Measurements from ENCODE around the gene OR4D11. TPM values are rescaled to one million over a fixed set of nuclear protein-coding genes. Genes with fewer than 3 reads are reported as not detected.

The OR4D11 gene
- total and polyA plus RNA-seq, 2 of the 13 experiments (the other 11 are each of a cell fraction or from before 2014, with no cell fraction given) = not detected

DNA sequence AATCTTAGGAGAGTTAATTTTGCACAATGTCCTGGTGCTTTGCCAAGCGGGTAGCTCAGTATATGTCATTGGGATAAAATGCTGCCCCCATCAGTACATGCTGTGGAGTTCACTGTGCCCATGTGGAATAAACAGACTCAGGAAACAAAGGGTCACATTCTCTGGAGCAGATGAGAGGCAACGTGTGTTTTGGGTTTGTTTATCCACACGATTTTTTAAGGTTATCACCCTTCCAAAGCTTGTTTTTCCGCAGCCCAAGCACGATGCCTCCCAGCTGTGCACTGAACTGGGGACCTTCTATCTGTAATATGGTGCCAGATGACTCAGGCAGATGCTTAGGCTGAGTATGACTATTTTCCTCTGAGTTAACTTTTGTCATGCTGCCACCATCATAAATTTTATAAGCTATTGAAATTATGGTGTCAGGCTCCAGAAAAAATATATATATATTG lies 40.2 kb upstream of the OR4D11 start (continued):
- TF ChIP-seq, protein P1, sequence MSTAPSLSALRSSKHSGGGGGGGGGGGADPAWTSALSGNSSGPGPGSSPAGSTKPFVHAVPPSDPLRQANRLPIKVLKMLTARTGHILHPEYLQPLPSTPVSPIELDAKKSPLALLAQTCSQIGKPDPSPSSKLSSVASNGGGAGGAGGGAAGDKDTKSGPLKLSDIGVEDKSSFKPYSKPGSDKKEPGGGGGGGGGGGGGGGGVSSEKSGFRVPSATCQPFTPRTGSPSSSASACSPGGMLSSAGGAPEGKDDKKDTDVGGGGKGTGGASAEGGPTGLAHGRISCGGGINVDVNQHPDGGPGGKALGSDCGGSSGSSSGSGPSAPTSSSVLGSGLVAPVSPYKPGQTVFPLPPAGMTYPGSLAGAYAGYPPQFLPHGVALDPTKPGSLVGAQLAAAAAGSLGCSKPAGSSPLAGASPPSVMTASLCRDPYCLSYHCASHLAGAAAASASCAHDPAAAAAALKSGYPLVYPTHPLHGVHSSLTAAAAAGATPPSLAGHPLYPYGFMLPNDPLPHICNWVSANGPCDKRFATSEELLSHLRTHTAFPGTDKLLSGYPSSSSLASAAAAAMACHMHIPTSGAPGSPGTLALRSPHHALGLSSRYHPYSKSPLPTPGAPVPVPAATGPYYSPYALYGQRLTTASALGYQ (CRISPR knock-in tag; IDR thresholded peaks at IDR 0.05) = no peak
- no peak for TF ChIP-seq ZNF33A (CRISPR knock-in tag; IDR thresholded peaks at IDR 0.05; ENCODE audit: borderline replicate concordance)
- TF ChIP-seq ZNF232 (CRISPR knock-in tag; IDR thresholded peaks at IDR 0.05; ENCODE audit: borderline replicate concordance) = no peak
- TF ChIP-seq ZNF792 (CRISPR knock-in tag; IDR thresholded peaks at IDR 0.05) = no peak
- no peak for TF ChIP-seq ZNF121 (CRISPR knock-in tag; IDR thresholded peaks at IDR 0.05)
- TF ChIP-seq MAFK (conservative IDR thresholded peaks at IDR 0.05 in 1 of 2, IDR thresholded peaks at IDR 0.05 in 1 of 2; ENCODE audit: low read length in 2 of 2) = no peak
- TF ChIP-seq ZNF329 (CRISPR knock-in tag; IDR thresholded peaks at IDR 0.05; ENCODE audit: low read depth) = no peak
- TF ChIP-seq ZNF34 (CRISPR knock-in tag; IDR thresholded peaks at IDR 0.05; ENCODE audit: borderline replicate concordance) = no peak
- TF ChIP-seq, protein P2, sequence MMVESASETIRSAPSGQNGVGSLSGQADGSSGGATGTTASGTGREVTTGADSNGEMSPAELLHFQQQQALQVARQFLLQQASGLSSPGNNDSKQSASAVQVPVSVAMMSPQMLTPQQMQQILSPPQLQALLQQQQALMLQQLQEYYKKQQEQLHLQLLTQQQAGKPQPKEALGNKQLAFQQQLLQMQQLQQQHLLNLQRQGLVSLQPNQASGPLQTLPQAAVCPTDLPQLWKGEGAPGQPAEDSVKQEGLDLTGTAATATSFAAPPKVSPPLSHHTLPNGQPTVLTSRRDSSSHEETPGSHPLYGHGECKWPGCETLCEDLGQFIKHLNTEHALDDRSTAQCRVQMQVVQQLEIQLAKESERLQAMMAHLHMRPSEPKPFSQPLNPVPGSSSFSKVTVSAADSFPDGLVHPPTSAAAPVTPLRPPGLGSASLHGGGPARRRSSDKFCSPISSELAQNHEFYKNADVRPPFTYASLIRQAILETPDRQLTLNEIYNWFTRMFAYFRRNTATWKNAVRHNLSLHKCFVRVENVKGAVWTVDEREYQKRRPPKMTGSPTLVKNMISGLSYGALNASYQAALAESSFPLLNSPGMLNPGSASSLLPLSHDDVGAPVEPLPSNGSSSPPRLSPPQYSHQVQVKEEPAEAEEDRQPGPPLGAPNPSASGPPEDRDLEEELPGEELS (CRISPR knock-in tag; IDR thresholded peaks at IDR 0.05) = no peak

DNA sequence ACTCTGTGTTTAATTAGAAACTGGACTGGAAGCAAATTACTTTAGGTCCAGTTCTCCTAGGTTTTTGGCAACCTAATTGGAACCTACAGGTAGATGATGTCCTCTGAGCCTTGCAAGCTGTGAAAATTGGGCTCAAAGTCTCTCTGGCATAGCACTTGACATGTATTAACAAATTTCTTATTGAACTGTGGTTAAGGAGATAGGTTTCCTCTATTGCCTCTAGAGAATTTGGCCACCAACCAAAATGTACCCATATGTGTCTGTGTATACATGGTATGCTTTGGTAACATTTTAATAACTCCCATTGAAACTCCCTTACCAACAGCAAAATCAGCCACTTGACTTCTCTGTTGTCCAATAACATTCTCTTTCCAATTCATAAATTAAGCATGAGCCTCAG lies 30.4 kb upstream of the OR4D11 start, which contains the start of gene OR4D10:
Gene OR4D10 (plus strand): TSS at position 301 of the 400 bp plus-strand sequence. CDS start 4,115 bp downstream, outside the sequence.
- H3K36me3 ChIP-seq (replicated peaks in 1 of 2; ENCODE audit: control insufficient read depth in 1 of 2, insufficient read depth in 2 of 2, low read length in 2 of 2) = no peaks in the 10 kb centered on the region
- no peaks in the 10 kb centered on the region for H3K4me1 ChIP-seq (ENCODE audit: insufficient read depth, low read length)
- no peak for ATAC-seq
- H3K27me3 ChIP-seq (ENCODE audit: control insufficient read depth in 1 of 2, insufficient read depth in 2 of 2, low read length in 2 of 2) = no peaks in the 10 kb centered on the region
- no peak within 1 kb of the TSS for H3K4me3 ChIP-seq (replicated peaks in 1 of 3; ENCODE audit: insufficient read depth in 1 of 3, low read depth in 2 of 3, low read length in 3 of 3)
- no TSS peak for BruUV-seq (replicated peaks)
- H2AFZ ChIP-seq (ENCODE audit: low read length) = no peak within 1 kb of the TSS
- H3K9ac ChIP-seq (ENCODE audit: insufficient read depth, low read depth, low read length) = no peak within 1 kb of the TSS
- in situ Hi-C loops (cut with HindIII; ENCODE audit: extremely low pct_ligation_motif_present, low pct_unique_long_range_greater_than_20kb) = no loop called here
- no peaks in the 10 kb centered on the region for H4K20me1 ChIP-seq (ENCODE audit: insufficient read depth, low read length)
- intact Hi-C loops (cut with micrococcal nuclease; ENCODE audit: unreplicated experiment) = no loop called here
- H3K27ac ChIP-seq (ENCODE audit: extremely low read length, insufficient read depth, low read length) = no peak within 1 kb of the TSS
- H3K79me2 ChIP-seq (ENCODE audit: insufficient read depth, low read length) = no peaks in the 10 kb centered on the region
- no peaks in the 10 kb centered on the region for H3K9me3 ChIP-seq (ENCODE audit: low read length)
- POLR2A ChIA-PET = no interaction called here
- H3K4me2 ChIP-seq (ENCODE audit: low read depth, low read length) = no peak within 1 kb of the TSS
- CTCF ChIA-PET (ENCODE audit: low intra/inter-chr PET ratio, low total read pairs) = no interaction called here
- DNase-seq (ENCODE audit: low spot score) = no peak
- FAIRE-seq = no peak
- TF ChIP-seq KMT2A (CRISPR knock-in tag; IDR thresholded peaks at IDR 0.05) (no peak), ZNF30 (CRISPR knock-in tag; IDR thresholded peaks at IDR 0.05) (no peak), ETV6 (CRISPR knock-in tag; conservative IDR thresholded peaks at IDR 0.05) (no peak), KLF16 (CRISPR knock-in tag; IDR thresholded peaks at IDR 0.05) (no peak), CC2D1A (CRISPR knock-in tag; IDR thresholded peaks at IDR 0.05) (no peak), KLF15 (CRISPR knock-in tag; IDR thresholded peaks at IDR 0.05; ENCODE audit: borderline replicate concordance) (no peak), KDM4B (CRISPR knock-in tag; IDR thresholded peaks at IDR 0.05) (no peak), ZNF567 (CRISPR knock-in tag; IDR thresholded peaks at IDR 0.05; ENCODE audit: borderline replicate concordance) (no peak)
- TF ChIP-seq, protein P3, sequence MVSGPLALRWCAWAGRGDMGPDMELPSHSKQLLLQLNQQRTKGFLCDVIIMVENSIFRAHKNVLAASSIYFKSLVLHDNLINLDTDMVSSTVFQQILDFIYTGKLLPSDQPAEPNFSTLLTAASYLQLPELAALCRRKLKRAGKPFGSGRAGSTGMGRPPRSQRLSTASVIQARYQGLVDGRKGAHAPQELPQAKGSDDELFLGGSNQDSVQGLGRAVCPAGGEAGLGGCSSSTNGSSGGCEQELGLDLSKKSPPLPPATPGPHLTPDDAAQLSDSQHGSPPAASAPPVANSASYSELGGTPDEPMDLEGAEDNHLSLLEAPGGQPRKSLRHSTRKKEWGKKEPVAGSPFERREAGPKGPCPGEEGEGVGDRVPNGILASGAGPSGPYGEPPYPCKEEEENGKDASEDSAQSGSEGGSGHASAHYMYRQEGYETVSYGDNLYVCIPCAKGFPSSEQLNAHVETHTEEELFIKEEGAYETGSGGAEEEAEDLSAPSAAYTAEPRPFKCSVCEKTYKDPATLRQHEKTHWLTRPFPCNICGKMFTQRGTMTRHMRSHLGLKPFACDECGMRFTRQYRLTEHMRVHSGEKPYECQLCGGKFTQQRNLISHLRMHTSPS (CRISPR knock-in tag; IDR thresholded peaks at IDR 0.05; ENCODE audit: low read depth) = no peak
- TF ChIP-seq, protein P4, sequence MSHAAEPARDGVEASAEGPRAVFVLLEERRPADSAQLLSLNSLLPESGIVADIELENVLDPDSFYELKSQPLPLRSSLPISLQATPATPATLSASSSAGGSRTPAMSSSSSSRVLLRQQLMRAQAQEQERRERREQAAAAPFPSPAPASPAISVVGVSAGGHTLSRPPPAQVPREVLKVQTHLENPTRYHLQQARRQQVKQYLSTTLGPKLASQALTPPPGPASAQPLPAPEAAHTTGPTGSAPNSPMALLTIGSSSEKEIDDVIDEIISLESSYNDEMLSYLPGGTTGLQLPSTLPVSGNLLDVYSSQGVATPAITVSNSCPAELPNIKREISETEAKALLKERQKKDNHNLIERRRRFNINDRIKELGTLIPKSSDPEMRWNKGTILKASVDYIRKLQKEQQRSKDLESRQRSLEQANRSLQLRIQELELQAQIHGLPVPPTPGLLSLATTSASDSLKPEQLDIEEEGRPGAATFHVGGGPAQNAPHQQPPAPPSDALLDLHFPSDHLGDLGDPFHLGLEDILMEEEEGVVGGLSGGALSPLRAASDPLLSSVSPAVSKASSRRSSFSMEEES (CRISPR knock-in tag; IDR thresholded peaks at IDR 0.05) = no peak
